ENCODE data around the gene AHCYL2. TPM values are rescaled to one million over a fixed set of nuclear protein-coding genes. Genes with fewer than 3 reads are reported as not detected.
"Not testable (repeated sequence)": the region's sequence is repeated elsewhere in the genome, so short reads cannot be mapped to it uniquely, and the experiment has no call there.

The AHCYL2 gene
- total RNA-seq, 2 donors from 2014 or later = 12.1 to 15.9 TPM

GRCh38 chr7:129299889-129300288 is 75.1 kb downstream of the AHCYL2 start:
- H3K4me1 Mint-ChIP-seq (ENCODE audit: low read depth in 2 of 2) = no peaks in the 10 kb centered on the region
- H3K4me3 Mint-ChIP-seq = no peak overlapping the region
- no peak for ATAC-seq
- H3K27ac Mint-ChIP-seq = no peak overlapping the region
- no peak for DNase-seq (ENCODE audit: low spot score)
- H3K36me3 Mint-ChIP-seq = peaks cover 21% of the 10 kb centered on the region
- peaks cover 4% of the 10 kb centered on the region for H3K9me3 Mint-ChIP-seq
- no peaks in the 10 kb centered on the region for H3K27me3 Mint-ChIP-seq

GRCh38 chr7:129300299-129300698 is 75.5 kb downstream of the AHCYL2 start:
- not testable (repeated sequence) for H3K4me1 Mint-ChIP-seq (ENCODE audit: low read depth in 2 of 2); H3K27ac Mint-ChIP-seq; ATAC-seq; H3K4me3 Mint-ChIP-seq; DNase-seq (ENCODE audit: low spot score); H3K27me3 Mint-ChIP-seq; H3K9me3 Mint-ChIP-seq
- peaks cover 24% of the 10 kb centered on the region for H3K36me3 Mint-ChIP-seq

- DNase-seq (ENCODE audit: low spot score) (no peak), ATAC-seq (no peak)
- Mint-ChIP-seq H3K36me3 (peaks cover 26% of the 10 kb centered on the region), H3K4me3 (no peak overlapping the region), H3K4me1 (ENCODE audit: low read depth in 2 of 2) (no peaks in the 10 kb centered on the region), H3K27me3 (no peaks in the 10 kb centered on the region), H3K9me3 (peaks cover 5% of the 10 kb centered on the region), H3K27ac (no peak overlapping the region)
Measured at GRCh38 chr7:129307592-129307991, 82.8 kb downstream of the AHCYL2 start.

GRCh38 chr7:129308047-129308446 is 83.2 kb downstream of the AHCYL2 start:
- Mint-ChIP-seq H3K9me3 (peaks cover 5% of the 10 kb centered on the region), H3K27me3 (no peaks in the 10 kb centered on the region), H3K27ac (no peak overlapping the region), H3K4me1 (ENCODE audit: low read depth in 2 of 2) (peaks cover 0 to 2% of the 10 kb centered on the region in 2 donors), H3K4me3 (no peak overlapping the region), H3K36me3 (peaks cover 25% of the 10 kb centered on the region)
- no peak for ATAC-seq
- no peak for DNase-seq (ENCODE audit: low spot score)

- no peaks in the 10 kb centered on the region for H3K36me3 Mint-ChIP-seq
- peaks cover 0 to 6% of the 10 kb centered on the region in 2 donors for H3K4me1 Mint-ChIP-seq (ENCODE audit: low read depth in 2 of 2)
- no peaks in the 10 kb centered on the region for H3K9me3 Mint-ChIP-seq
- H3K27ac Mint-ChIP-seq = no peak overlapping the region
- DNase-seq (ENCODE audit: low spot score) = no peak
- no peaks in the 10 kb centered on the region for H3K27me3 Mint-ChIP-seq
- H3K4me3 Mint-ChIP-seq = no peak overlapping the region
- ATAC-seq = no peak
Measured at GRCh38 chr7:129311429-129311828, 86.6 kb downstream of the AHCYL2 start.

GRCh38 chr7:129313282-129313681 is 88.5 kb downstream of the AHCYL2 start:
- H3K36me3 Mint-ChIP-seq = no peaks in the 10 kb centered on the region

GRCh38 chr7:129315960-129316359 is 91.1 kb downstream of the AHCYL2 start:
- Mint-ChIP-seq H3K4me3 (no peak overlapping the region), H3K9me3 (no peaks in the 10 kb centered on the region), H3K4me1 (ENCODE audit: low read depth in 2 of 2) (peaks cover 0 to 6% of the 10 kb centered on the region in 2 donors), H3K27me3 (no peaks in the 10 kb centered on the region), H3K27ac (no peak overlapping the region), H3K36me3 (no peaks in the 10 kb centered on the region)
- ATAC-seq (no peak), DNase-seq (ENCODE audit: low spot score) (no peak)

More at GRCh38 chr7:129313282-129313681, 88.5 kb downstream of the AHCYL2 start:
- Mint-ChIP-seq H3K4me1 (ENCODE audit: low read depth in 2 of 2) (peaks cover 0 to 6% of the 10 kb centered on the region in 2 donors), H3K9me3 (no peaks in the 10 kb centered on the region), H3K4me3 (no peak overlapping the region), H3K27me3 (no peaks in the 10 kb centered on the region), H3K27ac (no peak overlapping the region)
- DNase-seq (ENCODE audit: low spot score) (no peak), ATAC-seq (no peak)

- H3K4me1 Mint-ChIP-seq (ENCODE audit: low read depth in 2 of 2) = peaks cover 0 to 6% of the 10 kb centered on the region in 2 donors
- H3K27ac Mint-ChIP-seq = no peak overlapping the region
- DNase-seq (ENCODE audit: low spot score) (no peak), ATAC-seq (no peak)
- no peak overlapping the region for H3K4me3 Mint-ChIP-seq
- H3K9me3 Mint-ChIP-seq = no peaks in the 10 kb centered on the region
- no peaks in the 10 kb centered on the region for H3K27me3 Mint-ChIP-seq
- no peaks in the 10 kb centered on the region for H3K36me3 Mint-ChIP-seq
Measured at GRCh38 chr7:129317450-129317849, 92.6 kb downstream of the AHCYL2 start.

GRCh38 chr7:129327076-129327475 is 102.2 kb downstream of the AHCYL2 start:
- DNase-seq (ENCODE audit: low spot score) = no peak
- H3K9me3 Mint-ChIP-seq = peaks cover 3% of the 10 kb centered on the region
- H3K4me1 Mint-ChIP-seq (ENCODE audit: low read depth in 2 of 2) = no peaks in the 10 kb centered on the region
- H3K36me3 Mint-ChIP-seq = peaks cover 27% of the 10 kb centered on the region
- ATAC-seq = no peak
- no peak overlapping the region for H3K4me3 Mint-ChIP-seq
- no peaks in the 10 kb centered on the region for H3K27me3 Mint-ChIP-seq
- H3K27ac Mint-ChIP-seq = no peak overlapping the region

GRCh38 chr7:129332254-129333035 is 107.6 kb downstream of the AHCYL2 start:
- no peaks in the 10 kb centered on the region for H3K36me3 Mint-ChIP-seq
- ATAC-seq (no peak), DNase-seq (ENCODE audit: low spot score) (no peak)
- H3K4me1 Mint-ChIP-seq (ENCODE audit: low read depth in 2 of 2) = no peaks in the 10 kb centered on the region
- H3K27ac Mint-ChIP-seq = no peak overlapping the region
- no peaks in the 10 kb centered on the region for H3K9me3 Mint-ChIP-seq
- H3K27me3 Mint-ChIP-seq = no peaks in the 10 kb centered on the region
- no peak overlapping the region for H3K4me3 Mint-ChIP-seq

GRCh38 chr7:129334473-129334872 is 109.6 kb downstream of the AHCYL2 start:
- DNase-seq (ENCODE audit: low spot score) (no peak), ATAC-seq (no peak)
- no peaks in the 10 kb centered on the region for H3K9me3 Mint-ChIP-seq

GRCh38 chr7:129338450-129338849 is 113.6 kb downstream of the AHCYL2 start:
- peaks cover 13 to 19% of the 10 kb centered on the region in 2 donors for H3K4me1 Mint-ChIP-seq (ENCODE audit: low read depth in 2 of 2)
- H3K9me3 Mint-ChIP-seq = no peaks in the 10 kb centered on the region
- ATAC-seq (no peak), DNase-seq (ENCODE audit: low spot score) (no peak)
- H3K27ac Mint-ChIP-seq = no peak overlapping the region
- no peaks in the 10 kb centered on the region for H3K36me3 Mint-ChIP-seq
- no peak overlapping the region for H3K4me3 Mint-ChIP-seq
- no peaks in the 10 kb centered on the region for H3K27me3 Mint-ChIP-seq

More at GRCh38 chr7:129334473-129334872, 109.6 kb downstream of the AHCYL2 start:
- Mint-ChIP-seq H3K4me3 (no peak overlapping the region), H3K36me3 (no peaks in the 10 kb centered on the region), H3K27me3 (no peaks in the 10 kb centered on the region), H3K27ac (no peak overlapping the region), H3K4me1 (ENCODE audit: low read depth in 2 of 2) (no peaks in the 10 kb centered on the region)

- ATAC-seq (no peak), DNase-seq (ENCODE audit: low spot score) (no peak)
- Mint-ChIP-seq H3K4me1 (ENCODE audit: low read depth in 2 of 2) (peaks cover 31 to 37% of the 10 kb centered on the region in 2 donors), H3K27me3 (no peaks in the 10 kb centered on the region), H3K36me3 (no peaks in the 10 kb centered on the region), H3K4me3 (peak overlapping the region; percentile 3), H3K27ac (peak overlapping the region in 1 of 2 donors; percentile 40), H3K9me3 (no peaks in the 10 kb centered on the region)
Measured at GRCh38 chr7:129341212-129341611, 116.4 kb downstream of the AHCYL2 start.

- Mint-ChIP-seq H3K4me1 (ENCODE audit: low read depth in 2 of 2) (peaks cover 31 to 37% of the 10 kb centered on the region in 2 donors), H3K36me3 (no peaks in the 10 kb centered on the region), H3K4me3 (no peak overlapping the region), H3K9me3 (no peaks in the 10 kb centered on the region), H3K27ac (peak overlapping the region in 1 of 2 donors; percentile 40), H3K27me3 (no peaks in the 10 kb centered on the region)
- no peak for DNase-seq (ENCODE audit: low spot score)
- ATAC-seq = no peak
Measured at GRCh38 chr7:129341816-129342806, 117.3 kb downstream of the AHCYL2 start.

All from natural killer cell treated with Interleukin-12 subunit alpha and Interleukin-12 subunit beta and Interleukin-15 and Interleukin-18, amount 100 ng/mL, for 72 hours (primary cell).